Upper lobe of right lung (tissue), 1 donor: Measurements from ENCODE around the gene CKLF. TPM values are rescaled to one million over a fixed set of nuclear protein-coding genes. Genes with fewer than 3 reads are reported as not detected.

Source experiments
- ATAC-seq: fragments of 200-7000 bp; cut with Tn5 transposase; one replicate; pipeline ENCODE4 v1.9.1; 2020; ENCODE audit warnings: mild to moderate bottlenecking, moderate library complexity
- DNase-seq: peaks from one replicate; pipeline ENCODE4 v3.0.0-alpha.2; 2020
- H3K27ac ChIP-seq: fragments of 200-600 bp; one replicate; pipeline ENCODE4 v1.8.0; 2022
- H3K27me3 ChIP-seq: fragments of 200-600 bp; one replicate; pipeline ENCODE4 v1.8.0; 2022; ENCODE audit warnings: mild to moderate bottlenecking
- H3K36me3 ChIP-seq: fragments of 200-600 bp; one replicate; pipeline ENCODE4 v1.8.0; 2022
- H3K4me1 ChIP-seq: fragments of 200-600 bp; one replicate; pipeline ENCODE4 v1.8.0; 2022
- H3K4me3 ChIP-seq: fragments of 200-600 bp; one replicate; pipeline ENCODE4 v1.8.0; 2022; ENCODE audit warnings: mild to moderate bottlenecking
- H3K9me3 ChIP-seq: fragments of 200-600 bp; one replicate; pipeline ENCODE4 v1.8.0; 2022
- intact Hi-C: fragments of 100-400 bp; cut with DNase I; formaldehyde crosslinking; loops from one replicate; pipeline ENCODE4 v1.11.0; 2022
- total RNA-seq: library from RNA; stranded (reverse); fragmentation: NEBNext Ultra II Directional; extraction: Animal tissue kit (Norgen Biotek cat#: 25700); gene quantifications from one replicate; pipeline ENCODE4 v1.2.1, GENCODE V29; 2021
- TF ChIP-seq, protein P1 (sequence below): fragments of 200-600 bp; IDR thresholded peaks from one replicate; pipeline ENCODE4 v1.8.0; 2022; ENCODE audit warnings: antibody characterized with exemption
- donor health status: DM: no; HTN: yes; CAD: no; lungs with severe emphysema.

The CKLF gene
- total RNA-seq, 1 donor from 2014 or later: 57.6 TPM

DNA sequence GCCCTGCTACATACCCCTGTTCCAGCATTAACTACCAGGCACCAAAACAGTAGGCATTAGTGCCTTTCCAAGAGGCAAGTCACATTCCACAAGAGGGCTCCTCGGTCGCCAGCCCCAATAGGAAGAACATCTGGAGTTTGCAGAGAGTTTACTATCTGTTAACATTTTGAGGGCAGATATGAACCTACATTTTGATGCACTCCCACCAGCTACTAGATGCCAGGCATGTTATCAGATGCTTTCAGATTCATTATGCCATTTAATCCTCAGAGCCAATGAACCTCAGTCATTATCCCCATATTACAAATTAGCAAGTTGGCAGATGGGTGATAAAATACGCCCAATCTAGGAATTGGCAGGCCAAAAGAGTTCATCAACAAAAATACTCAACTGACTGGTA, 22.7 kb downstream of the CKLF start:
- intact Hi-C loops: no loop called here
- TF ChIP-seq, protein P1, sequence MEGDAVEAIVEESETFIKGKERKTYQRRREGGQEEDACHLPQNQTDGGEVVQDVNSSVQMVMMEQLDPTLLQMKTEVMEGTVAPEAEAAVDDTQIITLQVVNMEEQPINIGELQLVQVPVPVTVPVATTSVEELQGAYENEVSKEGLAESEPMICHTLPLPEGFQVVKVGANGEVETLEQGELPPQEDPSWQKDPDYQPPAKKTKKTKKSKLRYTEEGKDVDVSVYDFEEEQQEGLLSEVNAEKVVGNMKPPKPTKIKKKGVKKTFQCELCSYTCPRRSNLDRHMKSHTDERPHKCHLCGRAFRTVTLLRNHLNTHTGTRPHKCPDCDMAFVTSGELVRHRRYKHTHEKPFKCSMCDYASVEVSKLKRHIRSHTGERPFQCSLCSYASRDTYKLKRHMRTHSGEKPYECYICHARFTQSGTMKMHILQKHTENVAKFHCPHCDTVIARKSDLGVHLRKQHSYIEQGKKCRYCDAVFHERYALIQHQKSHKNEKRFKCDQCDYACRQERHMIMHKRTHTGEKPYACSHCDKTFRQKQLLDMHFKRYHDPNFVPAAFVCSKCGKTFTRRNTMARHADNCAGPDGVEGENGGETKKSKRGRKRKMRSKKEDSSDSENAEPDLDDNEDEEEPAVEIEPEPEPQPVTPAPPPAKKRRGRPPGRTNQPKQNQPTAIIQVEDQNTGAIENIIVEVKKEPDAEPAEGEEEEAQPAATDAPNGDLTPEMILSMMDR: no peak
- ATAC-seq: no peak

DNA sequence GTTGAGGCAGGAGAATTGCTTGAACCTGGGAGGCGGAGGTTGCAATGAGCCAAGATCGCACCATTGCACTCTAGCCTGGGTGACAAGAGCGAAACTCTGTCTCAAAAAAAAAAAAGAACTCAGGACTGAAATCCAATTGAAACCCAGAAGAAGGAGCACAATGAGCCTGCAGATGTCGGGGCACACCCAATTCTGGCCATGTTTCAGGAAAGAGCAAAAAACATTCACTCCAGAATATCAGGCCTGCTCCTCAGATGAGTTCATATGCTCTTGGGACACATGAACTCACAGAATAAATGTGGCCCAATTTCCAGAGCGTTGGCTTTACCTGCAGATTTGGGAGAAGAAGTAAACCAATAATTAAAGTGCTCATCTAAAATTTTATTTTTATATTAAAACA, 23.9 kb downstream of the CKLF start:
- H3K27ac ChIP-seq: no peak overlapping the region
- TF ChIP-seq, protein P1: no peak
- no peaks in the 10 kb centered on the region for H3K9me3 ChIP-seq
- no peak for ATAC-seq
- no peak overlapping the region for H3K4me3 ChIP-seq
- no peaks in the 10 kb centered on the region for H3K36me3 ChIP-seq
- no peaks in the 10 kb centered on the region for H3K27me3 ChIP-seq
- DNase-seq: no peak
- peaks cover 10% of the 10 kb centered on the region for H3K4me1 ChIP-seq
- intact Hi-C loops: no loop called here

More for the DNA sequence above, 22.7 kb downstream of the CKLF start:
- H3K36me3 ChIP-seq: no peaks in the 10 kb centered on the region
- no peaks in the 10 kb centered on the region for H3K27me3 ChIP-seq
- H3K9me3 ChIP-seq: no peaks in the 10 kb centered on the region
- no peak overlapping the region for H3K27ac ChIP-seq
- no peak overlapping the region for H3K4me3 ChIP-seq
- H3K4me1 ChIP-seq: peaks cover 10% of the 10 kb centered on the region
- DNase-seq: no peak

DNA sequence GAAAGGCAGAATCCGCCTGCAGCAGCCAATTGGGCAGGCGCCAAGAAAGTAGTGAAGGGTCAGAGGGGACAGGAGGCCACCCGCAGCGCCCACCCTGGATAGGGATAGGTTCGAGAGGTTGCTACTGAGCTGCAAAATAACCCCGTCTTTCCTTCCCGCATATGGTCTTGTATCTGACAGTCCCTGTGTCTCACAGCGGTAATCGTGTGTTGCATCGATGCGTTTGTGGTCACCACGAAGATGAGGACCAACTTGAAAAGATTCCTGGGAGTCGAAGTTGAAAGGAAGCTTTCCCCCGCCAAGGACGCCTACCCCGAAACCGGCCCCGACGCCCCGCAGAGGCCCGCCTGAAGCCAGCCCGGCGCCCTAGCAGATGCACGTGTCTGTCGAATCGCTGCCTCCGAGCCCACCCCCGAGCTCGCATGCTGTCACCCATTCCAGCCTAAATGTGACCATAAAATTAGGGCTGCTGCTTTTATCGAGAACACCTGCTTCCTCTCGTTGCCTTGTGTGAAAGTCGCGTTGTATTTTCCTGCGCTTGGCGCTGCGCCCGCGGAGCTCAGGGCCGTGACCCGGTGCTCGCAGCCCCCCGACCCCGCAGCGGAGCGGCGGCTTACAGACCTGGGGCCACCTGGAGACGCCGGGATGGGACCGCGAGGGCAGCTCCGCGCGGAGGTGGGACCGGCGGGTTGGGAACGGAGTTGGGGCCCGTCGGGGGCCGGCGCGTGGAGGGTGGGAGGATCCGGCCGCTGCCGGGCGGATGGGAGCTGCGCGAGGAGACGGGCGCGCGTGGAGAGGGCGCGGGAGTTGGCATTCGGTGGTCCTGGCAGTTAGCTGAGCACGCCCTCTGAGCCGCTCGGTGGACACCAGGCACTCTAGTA, 26.5 kb downstream of the CKLF start, which contains the start of gene CMTM2:
CMTM2 (plus strand) TSS at position 813 of the 881 bp plus-strand sequence. CDS start 145 bp downstream, outside the sequence.
- H3K27me3 ChIP-seq: no peaks in the 10 kb centered on the region
- peak within 1 kb of the TSS; percentile 44 for H3K4me3 ChIP-seq
- TF ChIP-seq, protein P1: no peak
- intact Hi-C loops: no loop called here
- H3K9me3 ChIP-seq: no peaks in the 10 kb centered on the region
- ATAC-seq: peak; percentile 25
- H3K36me3 ChIP-seq: no peaks in the 10 kb centered on the region
- no peak for DNase-seq
- no peak within 1 kb of the TSS for H3K27ac ChIP-seq
- H3K4me1 ChIP-seq: peaks cover 10% of the 10 kb centered on the region

DNA sequence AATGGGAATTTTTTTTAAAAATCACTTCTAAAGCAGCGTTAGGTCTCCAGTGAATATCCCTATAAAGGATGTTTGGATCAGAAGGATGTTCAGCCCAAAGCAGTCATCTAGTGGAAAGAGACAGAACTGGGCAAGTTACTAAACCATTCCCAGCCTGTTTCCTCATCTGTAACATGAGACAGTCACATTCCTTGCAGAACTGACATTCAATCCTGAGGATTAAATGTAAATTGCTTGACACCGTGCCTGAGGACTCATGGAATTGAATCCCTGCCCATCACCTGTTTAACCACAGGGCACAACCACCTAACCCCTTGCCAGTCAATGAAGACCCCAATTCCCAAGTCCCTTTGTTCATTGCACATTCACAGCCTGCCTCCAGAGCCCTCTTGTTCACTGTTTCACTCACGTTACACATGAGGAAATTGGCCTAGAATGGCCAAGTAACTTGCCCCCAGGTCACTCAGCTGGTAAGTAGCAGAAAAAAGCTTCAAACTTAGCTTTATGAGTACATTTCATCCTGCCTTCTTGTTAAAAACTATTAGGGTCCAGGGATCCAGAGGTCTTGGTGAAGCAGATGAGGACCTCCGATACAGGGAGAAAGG, 28.3 kb downstream of the CKLF start:
- Histone ChIP-seq H3K9me3 (no peaks in the 10 kb centered on the region), H3K4me1 (peaks cover 13% of the 10 kb centered on the region), H3K27ac (no peak overlapping the region), H3K4me3 (no peak overlapping the region), H3K36me3 (no peaks in the 10 kb centered on the region), H3K27me3 (no peaks in the 10 kb centered on the region)
- TF ChIP-seq, protein P1: no peak
- ATAC-seq: no peak
- intact Hi-C loops: no loop called here
- DNase-seq: no peak

DNA sequence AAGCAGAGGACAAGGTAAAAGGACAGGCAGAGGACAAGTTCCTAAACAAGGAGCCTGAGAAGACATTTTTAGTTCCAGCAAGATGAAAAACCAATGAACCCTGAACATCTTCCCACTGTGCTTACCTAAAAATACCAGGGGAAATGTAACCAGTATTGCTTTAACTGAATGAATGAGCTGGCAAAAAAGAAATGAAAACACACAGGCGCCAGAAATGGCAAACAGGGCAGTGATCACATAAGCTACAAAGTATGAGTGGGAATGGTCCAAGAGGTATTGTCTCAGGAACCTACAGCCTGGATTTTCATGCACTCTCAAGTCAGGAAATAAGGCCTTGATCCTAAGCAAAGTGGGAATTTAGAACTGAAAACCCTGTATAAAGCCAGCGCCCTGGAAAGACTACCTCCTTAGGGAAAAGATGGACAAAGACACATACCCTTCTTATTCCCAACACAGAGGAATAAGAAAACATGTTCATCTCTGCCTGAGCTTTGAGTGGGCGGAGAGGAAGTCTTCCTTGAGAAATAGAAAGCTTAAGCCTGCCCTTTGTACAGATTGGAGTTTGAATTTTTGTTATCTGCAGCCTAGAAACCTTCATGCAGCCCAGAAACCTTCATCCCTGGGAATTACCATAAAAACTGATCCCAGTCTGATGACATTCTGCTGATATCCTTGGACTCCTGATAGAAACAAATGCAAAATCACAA, 29.0 kb downstream of the CKLF start:
- peak; percentile 55 for ATAC-seq
- intact Hi-C loops: no loop called here
- Histone ChIP-seq H3K4me3 (no peak overlapping the region), H3K27me3 (no peaks in the 10 kb centered on the region), H3K36me3 (no peaks in the 10 kb centered on the region), H3K27ac (no peak overlapping the region), H3K4me1 (peaks cover 15% of the 10 kb centered on the region), H3K9me3 (no peaks in the 10 kb centered on the region)
- DNase-seq: no peak
- TF ChIP-seq, protein P1: no peak
